HepG2 (cell line): ENCODE measurements around the gene TMEM74B. TPM values are rescaled to one million over a fixed set of nuclear protein-coding genes. Genes with fewer than 3 reads are reported as not detected.

Experiments used
- ATAC-seq: fragments of 200-7000 bp; cut with Tn5 transposase; 3 replicates; pipeline ENCODE4 v1.9.1; 2020; ENCODE audit warnings: mild to moderate bottlenecking, moderate library complexity
- BruUV-seq: library from RNA; stranded (reverse); fragments of 400-500 nt; replicated peaks from 2 replicates; lab custom pipeline; 2021; lab: Mats Ljungman, UMichigan
- CTCF ChIA-PET: fragments of 300-600 bp; formaldehyde crosslinking; extraction: SDS; loops from one replicate; lab custom pipeline; 2021; ENCODE audit warnings: low total read pairs, inconsistent platforms, low intra/inter-chr PET ratio; lab: Yijun Ruan, JAX
- POLR2A ChIA-PET: fragments of 350-600 bp; sonication (Branson Sonifier 250); formaldehyde crosslinking; loops from one replicate; lab custom pipeline; 2020; ENCODE audit warnings: antibody characterized with exemption, inconsistent platforms; lab: Yijun Ruan, JAX
- DNase-seq: peaks from one replicate; pipeline ENCODE4 v3.0.0-alpha.2; 2015; ENCODE audit warnings: low spot score
- FAIRE-seq: peaks from 3 replicates; lab custom pipeline; 2011; peaks lifted over from hg19 to GRCh38; lab: Jason Lieb, UNC
- H2AFZ ChIP-seq: one replicate; pipeline ENCODE4 v1.6.1; 2011; ENCODE audit warnings: low read length, inconsistent platforms
- H3K27ac ChIP-seq: fragments of 300-600 bp; 3 replicates; pipeline ENCODE4 v1.8.0; 2011; ENCODE audit warnings: mixed run types, mild to moderate bottlenecking, mixed read lengths, low read length, inconsistent platforms; ENCODE audit not compliant: insufficient read depth; ENCODE audit errors: extremely low read length
- H3K27me3 ChIP-seq, 2 experiments: fragments of 200-600 bp in 1 of 2; 2 replicates in 1 of 2; 3 replicates in 1 of 2; pipeline versions ENCODE4 v1.6.0 to v1.8.0; 2011; ENCODE audit warnings: low read length in 2 of 2, mild to moderate bottlenecking in 2 of 2, moderate library complexity in 2 of 2, inconsistent platforms in 1 of 2; ENCODE audit not compliant: insufficient read depth in 2 of 2, control insufficient read depth in 1 of 2
- H3K36me3 ChIP-seq, 2 experiments: fragments of 200-600 bp in 1 of 2; replicated peaks in 1 of 2; 2 replicates in 1 of 2; 3 replicates in 1 of 2; pipeline versions ENCODE4 v1.5.1 to v1.8.0; 2011; ENCODE audit warnings: low read length in 2 of 2, inconsistent platforms in 1 of 2; ENCODE audit not compliant: insufficient read depth in 2 of 2, control insufficient read depth in 1 of 2
- H3K4me1 ChIP-seq: 2 replicates; pipeline ENCODE4 v1.5.1; 2012; ENCODE audit warnings: low read length, inconsistent platforms; ENCODE audit not compliant: insufficient read depth
- H3K4me2 ChIP-seq: 2 replicates; pipeline ENCODE4 v1.6.0; 2011; ENCODE audit warnings: low read depth, low read length, inconsistent platforms
- H3K4me3 ChIP-seq, 3 experiments: fragments of 200-600 bp in 1 of 3; sonication (generic), shearing (Covaris generic) in 1 of 3; replicated peaks in 1 of 3; 2 replicates each; pipeline ENCODE4 v1.5.1; 2011 to 2016; ENCODE audit warnings: low read length in 3 of 3, inconsistent platforms in 2 of 3, low read depth in 2 of 3, mild to moderate bottlenecking in 2 of 3, control low read depth in 1 of 3, mixed read lengths in 1 of 3; ENCODE audit not compliant: insufficient read depth in 1 of 3
- H3K79me2 ChIP-seq: one replicate; pipeline ENCODE4 v1.6.1; 2011; ENCODE audit warnings: low read length, inconsistent platforms; ENCODE audit not compliant: insufficient read depth
- H3K9ac ChIP-seq: 2 replicates; pipeline ENCODE4 v1.6.0; 2011; ENCODE audit warnings: mild to moderate bottlenecking, low read depth, low read length, inconsistent platforms; ENCODE audit not compliant: insufficient read depth
- H3K9me3 ChIP-seq: 2 replicates; pipeline ENCODE4 v1.5.1; 2012; ENCODE audit warnings: mild to moderate bottlenecking, low read length
- H4K20me1 ChIP-seq: 2 replicates; pipeline ENCODE4 v1.6.0; 2011; ENCODE audit warnings: inconsistent platforms, mild to moderate bottlenecking, low read length, moderate library complexity; ENCODE audit not compliant: insufficient read depth
- CBX5 ChIP-seq: sonication (generic); formaldehyde crosslinking; IDR thresholded peaks from 2 replicates; pipeline ENCODE4 v1.4.0; 2020; ENCODE audit warnings: missing genetic modification reagents, borderline replicate concordance
- MLLT10 ChIP-seq: sonication (generic); formaldehyde crosslinking; IDR thresholded peaks from 2 replicates; pipeline ENCODE4 v1.4.0; 2020; ENCODE audit warnings: missing genetic modification reagents
- NR2C2 ChIP-seq: sonication (generic); formaldehyde crosslinking; IDR thresholded peaks from 2 replicates; pipeline ENCODE4 v1.4.0; 2020; ENCODE audit warnings: missing genetic modification reagents, mild to moderate bottlenecking, moderate library complexity, borderline replicate concordance
- TOPORS ChIP-seq: sonication (generic); formaldehyde crosslinking; IDR thresholded peaks from 2 replicates; pipeline ENCODE4 v1.8.0; 2023; ENCODE audit warnings: mild to moderate bottlenecking, missing genetic modification reagents
- ZBED4 ChIP-seq: sonication (generic); formaldehyde crosslinking; IDR thresholded peaks from 2 replicates; pipeline ENCODE4 v1.4.0; 2020; ENCODE audit warnings: missing genetic modification reagents, borderline replicate concordance
- ZNF607 ChIP-seq: sonication (generic); formaldehyde crosslinking; IDR thresholded peaks from 2 replicates; pipeline ENCODE4 v1.5.1; 2020; ENCODE audit warnings: missing genetic modification reagents, mild to moderate bottlenecking, borderline replicate concordance
- ZSCAN9 ChIP-seq: IDR thresholded peaks from 2 replicates; pipeline ENCODE4 v1.6.1; 2016; ENCODE audit warnings: borderline replicate concordance
- WGBS: methylation state at CpG from one replicate; pipeline ENCODE4 v1.1.6; 2017; ENCODE audit warnings: low lambda C conversion rate; 5-methylcytosine and 5-hydroxymethylcytosine counted together
- in situ Hi-C: cut with HindIII; loops from 2 replicates; pipeline ENCODE4 v1.10.0; 2017; ENCODE audit warnings: low pct_unique_long_range_greater_than_20kb; ENCODE audit not compliant: extremely low pct_ligation_motif_present
- intact Hi-C: fragments of 100-400 bp; cut with micrococcal nuclease; formaldehyde crosslinking; loops from one replicate; pipeline ENCODE4 v1.10.0; 2022; ENCODE audit not compliant: unreplicated experiment
- polyA plus RNA-seq, 8 experiments: library from polyadenylated mRNA; depleted of rRNA in 3 of 8; stranded (reverse) in 7 of 8; unstranded in 1 of 8; fragments of >200 nt; fragmentation: Illumina TruSeq in 4 of 8; extraction: Trizol in 4 of 8; gene quantifications; 2 replicates each; pipeline versions ENCODE4 v1.2.1 to v1.2.3, GENCODE V29; 2011 to 2016; ENCODE audit warnings: low read depth in 4 of 8, missing spikeins in 1 of 8, mixed read lengths in 1 of 8; ENCODE audit not compliant: insufficient read depth in 1 of 8
- total RNA-seq, 5 experiments: library from RNA; depleted of rRNA; stranded (reverse); fragments of >200 nt; fragmentation: Illumina TruSeq; extraction: Trizol; gene quantifications; 2 replicates each; pipeline ENCODE4 v1.2.3, GENCODE V29; 2016; ENCODE audit warnings: low read depth in 1 of 5

Gene TMEM74B
- total and polyA plus RNA-seq, 2 of the 13 experiments (the other 11 are each of a cell fraction or from before 2014, with no cell fraction given) = 4.7 to 18.4 TPM

GRCh38 chr20:1191299-1191698, 6.5 kb upstream of the TMEM74B start:
- CTCF ChIA-PET = no interaction called here
- Histone ChIP-seq H3K4me2 (no peak overlapping the region), H3K9me3 (no peaks in the 10 kb centered on the region), H3K27ac (no peak overlapping the region), H3K9ac (no peak overlapping the region), H3K79me2 (no peaks in the 10 kb centered on the region), H4K20me1 (no peaks in the 10 kb centered on the region), H3K4me3 (no peak overlapping the region), H3K27me3 (0 out of 5 replicates have a peak, but pooled peaks cover 0 to 2% of the 10 kb centered on the region in 2 experiments), H3K4me1 (peaks cover 33% of the 10 kb centered on the region), H2AFZ (no peak overlapping the region), H3K36me3 (no peaks in the 10 kb centered on the region)
- intact Hi-C loops (no loop called here), in situ Hi-C loops (no loop called here)
- 71% methylated on average over 3 of the region's 3 CpGs for WGBS
- no peak for FAIRE-seq
- no peak for TF ChIP-seq NR2C2 (CRISPR knock-in tag)
- TF ChIP-seq ZNF607 (CRISPR knock-in tag) = no peak
- no peak for TF ChIP-seq ZBED4 (CRISPR knock-in tag)
- TF ChIP-seq TOPORS (CRISPR knock-in tag) = no peak
- TF ChIP-seq MLLT10 (CRISPR knock-in tag) = no peak
- TF ChIP-seq CBX5 = no peak
- TF ChIP-seq ZSCAN9 (CRISPR knock-in tag) = no peak
- no TSS peak for BruUV-seq
- POLR2A ChIA-PET = no interaction called here
- no peak for ATAC-seq
- DNase-seq = no peak
